GM19043 (cell line): ENCODE data around the gene EIF5B.
"Not testable (repeated sequence)": the region's sequence is repeated elsewhere in the genome, so short reads cannot be mapped to it uniquely, and the experiment has no call there.

Experiments used
- ATAC-seq: cut with Tn5 transposase; IDR thresholded peaks from one replicate; pipeline ENCODE4 v1.9.1; 2021; ENCODE audit warnings: low read depth; ENCODE audit not compliant: unreplicated experiment

The EIF5B gene

GRCh38 chr2:99337113-99338028, at the start of gene EIF5B:
TSS of gene EIF5B (plus strand) at chr2:99337389. CDS start at chr2:99337555, 166 bp downstream.
- peak; percentile 52 for ATAC-seq

DNA sequence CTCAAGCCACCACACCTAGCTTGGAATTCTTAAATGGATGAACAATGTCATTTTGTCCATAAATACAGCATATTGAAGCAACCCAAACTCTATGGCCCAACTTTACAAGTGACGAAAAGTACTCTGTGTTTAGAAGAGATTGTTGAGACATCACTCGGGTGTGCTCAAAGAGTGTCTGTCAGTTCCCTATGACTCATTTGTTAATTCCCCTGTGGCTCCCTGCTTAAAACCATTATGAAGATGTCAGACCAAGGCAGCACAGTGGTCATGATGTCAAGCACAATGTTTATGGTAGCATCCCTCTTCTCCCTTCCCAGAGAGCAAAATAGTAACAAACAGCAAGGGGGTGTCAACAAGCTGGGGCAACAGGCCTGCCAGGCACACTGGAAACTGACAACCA, 39.2 kb upstream of the EIF5B start:
- no peak for ATAC-seq

GRCh38 chr2:99299580-99299979, 37.6 kb upstream of the EIF5B start:
- ATAC-seq: no peak

DNA sequence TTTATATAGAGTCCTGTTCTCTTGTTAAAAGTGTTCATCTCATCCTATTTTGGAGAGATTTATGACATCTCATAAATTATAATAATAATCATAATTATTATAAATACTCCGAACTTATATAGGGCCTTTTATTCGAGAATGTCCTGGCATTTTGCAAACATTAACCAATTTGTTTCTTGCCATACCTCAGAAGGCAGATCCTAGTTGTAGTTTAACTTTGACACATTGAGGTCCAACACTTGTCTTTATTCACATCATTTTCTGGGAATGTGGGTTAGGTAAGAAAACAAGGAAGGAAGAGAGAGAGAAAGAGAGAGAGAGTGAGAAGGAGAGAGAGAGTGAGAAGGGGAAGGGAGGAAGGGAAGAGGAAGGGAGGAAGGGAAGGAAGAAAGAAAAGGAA, 36.1 kb upstream of the EIF5B start, which contains the start of gene LYG1:
Gene LYG1 (minus strand): TSS at position 101 of the 400 bp plus-strand sequence. CDS start 5,527 bp downstream, outside the sequence.
- not testable (repeated sequence) for ATAC-seq

DNA sequence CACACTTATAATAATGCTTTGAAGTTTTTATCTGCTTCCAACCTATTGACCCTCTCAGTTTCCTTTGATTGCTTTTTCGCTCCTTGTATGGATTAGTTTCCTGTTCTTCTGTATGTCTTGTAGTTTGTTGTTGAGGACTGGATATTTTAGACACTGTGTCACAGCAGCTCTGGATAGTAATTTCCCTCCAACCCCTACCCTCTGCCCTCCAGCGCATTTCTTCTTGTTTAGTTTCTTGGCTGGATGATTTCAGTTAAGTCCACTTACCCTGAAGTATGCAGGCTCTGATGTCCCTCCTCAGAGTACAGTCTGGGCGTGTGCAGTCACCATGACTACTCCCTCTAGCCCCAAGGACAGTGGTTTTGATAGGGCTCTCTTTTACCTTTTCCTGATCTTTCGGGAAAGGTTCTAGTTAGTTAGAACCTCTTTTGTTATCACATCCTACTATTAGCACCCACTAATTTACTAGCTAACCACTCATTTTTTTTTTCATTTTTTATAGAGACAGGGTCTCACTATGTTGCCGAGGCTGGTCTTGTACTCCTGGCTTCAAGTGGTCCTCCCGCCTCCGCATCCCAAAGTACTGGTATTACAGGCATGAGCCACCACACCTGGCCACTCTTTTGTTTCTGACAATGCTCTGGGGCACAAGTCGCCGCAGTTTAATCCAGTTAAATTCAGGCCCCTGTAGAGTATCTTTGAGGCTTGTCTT, 19.9 kb upstream of the EIF5B start:
- no peak for ATAC-seq

- not testable (repeated sequence) for ATAC-seq
Measured at GRCh38 chr2:99317873-99318200, 19.4 kb upstream of the EIF5B start.

DNA sequence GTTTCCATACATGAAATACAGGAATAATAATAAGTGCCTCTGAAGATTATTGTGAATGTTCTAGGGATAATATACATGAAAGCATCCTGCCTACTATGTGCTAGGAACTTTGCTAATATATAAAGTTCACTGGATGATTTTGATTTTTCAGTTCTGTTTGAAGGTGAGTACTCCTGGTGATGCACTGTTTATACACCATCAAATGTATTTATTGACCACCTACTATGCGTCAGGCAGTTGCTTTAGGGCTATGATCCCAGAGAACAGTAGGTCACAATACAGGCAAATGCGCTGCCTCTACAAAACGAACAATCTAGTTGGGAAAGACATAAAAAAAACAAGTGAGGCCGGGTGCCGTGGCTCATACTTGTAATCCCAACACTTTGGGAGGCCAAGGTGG, 11.8 kb upstream of the EIF5B start:
- ATAC-seq: no peak

DNA sequence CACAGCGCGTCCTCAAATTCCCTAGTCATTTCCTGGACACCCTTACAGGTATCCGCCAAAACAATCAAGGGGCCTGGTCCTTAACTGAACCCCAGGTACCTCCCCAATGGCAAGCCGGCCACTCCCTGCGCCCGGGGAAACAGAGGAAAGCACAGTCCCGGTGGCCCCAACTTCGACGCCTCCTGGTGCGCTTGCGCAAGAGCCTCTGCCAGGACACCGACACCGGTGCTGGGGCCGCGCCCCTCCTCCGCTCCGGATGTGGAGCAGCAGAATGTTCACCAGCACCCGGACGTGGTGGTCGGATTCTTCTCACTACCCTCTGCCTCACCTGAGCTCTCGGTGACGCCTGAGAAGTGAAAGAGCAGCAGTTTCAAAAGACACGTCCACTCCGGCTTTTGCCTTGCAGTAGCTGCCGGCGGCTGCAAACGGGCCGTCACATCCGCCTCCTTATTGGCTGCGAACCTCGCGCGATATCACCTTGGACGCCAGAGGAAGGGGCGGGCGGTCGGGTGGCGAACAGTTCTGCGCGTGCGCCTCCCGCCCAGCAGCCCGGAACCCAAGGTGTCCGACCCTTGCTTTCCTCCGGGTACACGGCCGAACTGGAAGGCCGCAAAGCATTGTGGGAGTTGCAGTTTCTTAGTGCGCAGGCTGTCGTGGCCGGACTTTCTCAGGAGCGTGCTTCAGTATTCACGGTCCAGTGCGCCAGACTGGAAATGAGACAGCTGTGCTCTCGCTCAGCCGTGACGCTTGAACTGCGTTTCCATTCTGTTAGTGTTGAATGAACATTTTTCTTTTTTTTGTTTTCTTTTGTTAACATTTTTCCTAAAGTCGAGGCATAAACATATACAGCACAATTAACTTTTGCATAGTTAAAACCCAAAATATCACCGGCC, 1.0 kb upstream of the EIF5B start, which contains the start of gene TXNDC9:
Gene TXNDC9 (minus strand): TSS at position 423 of the 893 bp plus-strand sequence. CDS start 3,123 bp downstream, outside the sequence.
- peak; percentile 67 for ATAC-seq

GRCh38 chr2:99336804-99337112, 431 bp upstream of the EIF5B start:
- peak; percentile 4 for ATAC-seq

DNA sequence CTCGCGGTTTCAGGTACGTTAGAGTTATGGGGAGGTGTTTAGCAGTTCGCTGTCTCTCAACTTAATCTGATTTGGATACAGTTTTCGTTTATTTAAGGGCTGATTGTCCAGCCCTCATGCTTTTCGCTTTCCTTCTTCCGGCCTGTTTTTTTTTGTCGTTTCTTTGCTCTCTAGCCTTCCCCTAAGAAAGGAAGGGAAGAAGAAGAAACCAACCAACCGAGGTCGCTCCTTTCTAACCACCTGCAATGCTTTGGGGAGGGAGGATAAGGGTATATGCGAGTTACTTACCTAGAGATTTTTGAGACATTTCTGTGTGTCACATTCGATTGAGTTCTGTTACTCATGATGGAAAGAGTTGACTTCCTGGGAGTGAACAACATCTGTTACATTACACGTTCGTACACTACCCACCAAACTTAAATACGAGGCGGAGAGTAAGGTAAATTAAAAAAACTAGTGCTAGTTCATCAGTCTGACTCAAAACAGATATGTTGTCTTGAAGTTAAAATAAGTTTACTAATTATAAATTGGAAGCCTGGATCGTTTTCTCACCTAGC, 918 bp downstream of the EIF5B start:
- no peak for ATAC-seq

GRCh38 chr2:99340669-99341236, 3.6 kb downstream of the EIF5B start:
- no peak for ATAC-seq

DNA sequence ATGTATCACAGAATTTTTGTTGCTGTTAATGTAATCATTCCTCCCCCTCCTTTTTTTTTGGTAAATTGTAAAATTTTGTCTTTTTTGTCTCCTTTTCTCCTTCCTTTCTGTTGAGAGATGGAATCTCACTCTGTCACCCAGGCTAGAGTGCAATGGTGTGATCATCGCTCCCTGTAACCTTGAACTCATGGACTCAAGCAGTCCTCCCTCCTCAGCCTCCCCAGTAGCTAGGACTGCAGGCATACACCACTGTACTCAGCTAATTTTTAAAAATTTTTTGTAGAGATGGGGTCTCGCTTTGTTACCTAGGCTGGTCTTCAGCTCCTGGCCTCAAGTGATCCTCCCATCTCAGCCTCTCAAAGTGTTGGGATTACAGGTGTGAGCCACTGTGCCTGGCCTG, 5.3 kb downstream of the EIF5B start:
- ATAC-seq: no peak

DNA sequence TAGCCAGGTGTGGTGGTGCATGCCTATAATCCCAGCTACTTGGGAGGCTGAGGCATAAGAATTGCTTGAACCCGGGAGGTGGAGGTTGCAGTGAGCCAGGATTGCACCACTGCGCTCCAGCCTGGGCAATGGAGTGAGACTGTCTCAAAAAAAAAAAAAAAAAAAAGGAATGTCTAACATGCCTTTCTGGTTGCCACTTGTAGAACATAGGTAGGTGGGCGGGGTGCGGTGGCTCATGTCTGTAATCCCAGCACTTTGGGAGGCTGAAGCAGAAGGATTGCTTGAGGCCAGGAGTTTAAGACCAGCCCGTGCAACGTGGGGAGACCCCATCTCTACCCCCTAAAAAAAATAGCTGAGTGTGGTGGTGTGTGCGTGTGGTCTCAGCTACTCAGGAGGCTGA, 8.3 kb downstream of the EIF5B start:
- not testable (repeated sequence) for ATAC-seq

GRCh38 chr2:99346218-99346617, 9.0 kb downstream of the EIF5B start:
- ATAC-seq: no peak

- ATAC-seq: peak; percentile 44
Measured at GRCh38 chr2:99348173-99348572, 11.0 kb downstream of the EIF5B start.

DNA sequence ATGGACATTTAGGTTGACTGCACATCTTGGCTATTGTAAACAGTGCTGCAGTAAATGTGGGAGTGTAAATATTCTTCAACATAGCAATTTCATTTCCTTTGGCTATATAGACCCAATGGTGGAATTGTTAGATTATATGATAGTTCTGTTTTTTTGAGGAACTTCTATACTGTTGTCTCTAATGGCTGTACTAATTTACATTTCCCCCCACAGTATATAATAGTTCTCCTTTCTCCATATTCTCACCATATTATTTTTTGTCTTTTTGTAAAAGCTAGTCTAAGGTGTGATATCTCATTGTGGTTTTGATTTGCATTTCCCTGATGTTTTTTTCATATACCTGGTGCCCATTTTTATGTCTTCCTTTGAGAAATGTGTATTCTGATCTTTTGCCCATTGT, 13.0 kb downstream of the EIF5B start:
- ATAC-seq: no peak

DNA sequence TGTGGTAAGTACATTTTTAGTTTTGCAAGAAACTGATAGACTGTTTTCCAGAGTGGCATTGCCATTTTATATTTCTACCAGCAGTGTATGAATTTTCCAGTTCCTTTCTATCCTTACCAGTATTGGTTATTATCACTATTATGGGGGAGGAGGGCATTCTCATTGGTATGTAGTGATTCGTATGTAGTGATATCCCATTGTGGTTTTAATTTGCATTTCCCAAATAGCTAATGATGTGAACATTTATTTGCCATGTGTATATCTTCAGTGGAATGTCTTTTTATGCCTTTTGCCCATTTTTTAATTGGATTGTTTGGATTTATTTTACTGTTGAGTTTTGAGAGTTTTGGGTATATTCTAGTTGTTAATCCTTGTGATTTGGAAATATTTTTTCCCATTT, 16.9 kb downstream of the EIF5B start:
- ATAC-seq: no peak

DNA sequence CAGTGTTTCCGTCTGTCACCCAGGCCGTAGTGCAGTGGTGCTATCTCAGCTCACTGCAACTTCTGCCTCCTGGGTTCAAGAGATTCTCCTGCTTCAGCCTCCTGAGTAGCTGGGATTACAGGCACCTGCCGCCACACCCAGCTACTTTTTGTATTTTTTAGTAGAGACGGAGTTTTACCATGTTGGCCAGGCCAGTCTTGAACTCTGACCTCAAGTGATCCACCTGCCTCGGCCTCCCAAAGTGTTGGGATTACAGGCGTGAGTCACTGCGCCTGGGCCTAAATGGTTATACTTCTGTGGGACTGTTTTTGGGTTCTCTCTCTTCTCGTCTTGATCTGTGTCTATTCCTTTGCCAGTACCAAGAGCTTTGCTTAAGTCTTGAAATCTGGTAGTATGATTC, 17.6 kb downstream of the EIF5B start:
- not testable (repeated sequence) for ATAC-seq

- ATAC-seq: no peak
Measured at GRCh38 chr2:99356853-99357252, 19.7 kb downstream of the EIF5B start.

DNA sequence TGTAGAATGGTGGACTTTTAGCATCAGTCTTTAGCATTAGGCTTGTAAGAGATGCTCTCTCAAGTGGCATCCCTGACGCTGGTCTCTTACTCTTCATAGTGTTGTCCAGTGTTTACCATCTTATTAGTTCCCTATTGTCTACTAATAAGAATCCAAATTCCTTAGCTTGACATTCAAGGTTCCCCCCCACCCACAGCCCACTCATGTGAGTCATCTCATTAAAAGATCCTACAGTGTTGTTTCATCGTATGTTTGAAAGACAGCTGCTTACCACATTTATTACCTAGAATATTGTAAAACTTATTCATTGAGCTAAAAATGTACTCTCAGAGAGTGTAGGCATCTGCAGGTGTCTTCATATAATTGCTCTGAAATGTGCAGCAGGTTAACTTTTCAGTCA, 28.5 kb downstream of the EIF5B start:
- no peak for ATAC-seq
